HepG2 (cell line): ENCODE data around the gene RASA2. TPM values are rescaled to one million over a fixed set of nuclear protein-coding genes. Genes with fewer than 3 reads are reported as not detected.

Experiments
- ATF7-NPFF ChIP-seq: sonication (generic); formaldehyde crosslinking; IDR thresholded peaks from 2 replicates; pipeline ENCODE4 v1.8.1; 2023; ENCODE audit warnings: mild to moderate bottlenecking, low read depth, missing genetic modification reagents, moderate library complexity
- CCDC6 ChIP-seq: sonication (generic); formaldehyde crosslinking; IDR thresholded peaks from 2 replicates; pipeline ENCODE4 v1.8.1; 2022; ENCODE audit warnings: mild to moderate bottlenecking, missing genetic modification reagents, moderate library complexity
- DRAP1 ChIP-seq: IDR thresholded peaks from 2 replicates; pipeline ENCODE4 v1.6.1; 2016; ENCODE audit warnings: missing genetic modification reagents, missing compliant biosample characterization
- FOXA1 ChIP-seq, 2 experiments: fragments of 450-650 bp in 1 of 2; sonication (generic) in 1 of 2; formaldehyde crosslinking in 1 of 2; IDR thresholded peaks; 2 replicates each; pipeline versions ENCODE4 v1.4.0 to v1.6.1; 2016 to 2020; ENCODE audit warnings: missing genetic modification reagents in 1 of 2
- HINFP ChIP-seq: sonication (generic); formaldehyde crosslinking; IDR thresholded peaks from 2 replicates; pipeline ENCODE4 v1.4.0; 2020; ENCODE audit warnings: low read depth, mild to moderate bottlenecking, missing genetic modification reagents
- HNRNPK ChIP-seq: fragments of 200-400 bp; formaldehyde crosslinking; IDR thresholded peaks from 2 replicates; pipeline ENCODE4 v1.6.1; 2018; ENCODE audit warnings: low read length, low read depth, moderate library complexity, mild to moderate bottlenecking; ENCODE audit not compliant: poor library complexity, severe bottlenecking
- JUNB ChIP-seq: sonication (generic); formaldehyde crosslinking; IDR thresholded peaks from 2 replicates; pipeline ENCODE4 v1.8.0; 2022; ENCODE audit warnings: missing genetic modification reagents, mild to moderate bottlenecking, borderline replicate concordance
- MBD4 ChIP-seq: IDR thresholded peaks from 2 replicates; pipeline ENCODE4 v1.6.1; 2012; ENCODE audit warnings: low read length, inconsistent platforms, borderline replicate concordance
- PHF8 ChIP-seq: sonication (generic); formaldehyde crosslinking; IDR thresholded peaks from 2 replicates; pipeline ENCODE4 v1.5.0; 2020; ENCODE audit warnings: missing genetic modification reagents
- POLR2AphosphoS5 ChIP-seq: IDR thresholded peaks from 2 replicates; pipeline ENCODE4 v1.6.1; 2012; ENCODE audit warnings: low read depth, low read length
- RBFOX2 ChIP-seq: fragments of 200-400 bp; formaldehyde crosslinking; IDR thresholded peaks from 2 replicates; pipeline ENCODE4 v1.6.1; 2017; ENCODE audit warnings: low read depth, mild to moderate bottlenecking, low read length
- SNRNP70 ChIP-seq: fragments of 200-400 bp; formaldehyde crosslinking; IDR thresholded peaks from 2 replicates; pipeline ENCODE4 v1.6.1; 2017; ENCODE audit warnings: mild to moderate bottlenecking, low read depth, low read length, moderate library complexity
- SP4 ChIP-seq: sonication (generic); formaldehyde crosslinking; IDR thresholded peaks from 2 replicates; pipeline ENCODE4 v1.8.1; 2023; ENCODE audit warnings: mild to moderate bottlenecking, missing genetic modification reagents
- TAF1 ChIP-seq: sonication (generic); formaldehyde crosslinking; IDR thresholded peaks from 2 replicates; pipeline ENCODE4 v1.4.0; 2020; ENCODE audit warnings: missing genetic modification reagents
- XRCC5 ChIP-seq: fragments of 200-400 bp; formaldehyde crosslinking; optimal IDR thresholded peaks from 2 replicates; pipeline ENCODE3; 2017; ENCODE audit warnings: mild to moderate bottlenecking, low read length
- ZBTB4 ChIP-seq: sonication (generic); formaldehyde crosslinking; IDR thresholded peaks from 2 replicates; pipeline ENCODE4 v1.4.0; 2020; ENCODE audit warnings: missing genetic modification reagents, mild to moderate bottlenecking, borderline replicate concordance
- ZNF24 ChIP-seq: fragments of 450-650 bp; IDR thresholded peaks from 2 replicates; pipeline ENCODE4 v1.6.1; 2017; ENCODE audit warnings: antibody characterized with exemption, mild to moderate bottlenecking
- ZNF563 ChIP-seq: sonication (generic); formaldehyde crosslinking; IDR thresholded peaks from 2 replicates; pipeline ENCODE4 v1.8.0; 2022; ENCODE audit warnings: mild to moderate bottlenecking, moderate library complexity, missing genetic modification reagents
- ZNF589 ChIP-seq: sonication (generic); formaldehyde crosslinking; conservative IDR thresholded peaks from 2 replicates; pipeline ENCODE4 v1.8.0; 2022; ENCODE audit warnings: mild to moderate bottlenecking, moderate library complexity, missing genetic modification reagents
- ZSCAN25 ChIP-seq: sonication (generic); formaldehyde crosslinking; IDR thresholded peaks from 2 replicates; pipeline ENCODE4 v1.8.0; 2022; ENCODE audit warnings: mild to moderate bottlenecking, missing genetic modification reagents
- ZXDC ChIP-seq: sonication (generic); formaldehyde crosslinking; IDR thresholded peaks from 2 replicates; pipeline ENCODE4 v1.5.0; 2020; ENCODE audit warnings: mild to moderate bottlenecking, missing genetic modification reagents
- polyA plus RNA-seq, 8 experiments: library from polyadenylated mRNA; depleted of rRNA in 3 of 8; stranded (reverse) in 7 of 8; unstranded in 1 of 8; fragments of >200 nt; fragmentation: Illumina TruSeq in 4 of 8; extraction: Trizol in 4 of 8; gene quantifications; 2 replicates each; pipeline versions ENCODE4 v1.2.1 to v1.2.3, GENCODE V29; 2011 to 2016; ENCODE audit warnings: low read depth in 4 of 8, missing spikeins in 1 of 8, mixed read lengths in 1 of 8; ENCODE audit not compliant: insufficient read depth in 1 of 8
- total RNA-seq, 5 experiments: library from RNA; depleted of rRNA; stranded (reverse); fragments of >200 nt; fragmentation: Illumina TruSeq; extraction: Trizol; gene quantifications; 2 replicates each; pipeline ENCODE4 v1.2.3, GENCODE V29; 2016; ENCODE audit warnings: low read depth in 1 of 5

The RASA2 gene
- total and polyA plus RNA-seq, 2 of the 13 experiments (the other 11 are each of a cell fraction or from before 2014, with no cell fraction given) = 5.4 to 8.5 TPM

GRCh38 chr3:141486746-141487520, at the start of gene RASA2 (continued):
- peak; percentile 76; the same call in 1 of the 2 replicates for TF ChIP-seq RBFOX2
- peak; percentile 56 for TF ChIP-seq POLR2AphosphoS5
- TF ChIP-seq FOXA1 (IDR thresholded peaks at IDR 0.05) = no peak
- TF ChIP-seq FOXA1 (CRISPR knock-in tag; IDR thresholded peaks at IDR 0.05) = no peak
- peak; percentile 88 for TF ChIP-seq HNRNPK
- TF ChIP-seq SP4 (CRISPR knock-in tag) = peak; percentile 27; the same call in 1 of the 2 replicates
- TF ChIP-seq ZNF589 (CRISPR knock-in tag) = 0 out of 2 replicates have a peak, but pooled peaks have one; percentile 58
- no peak for TF ChIP-seq MBD4
- TF ChIP-seq ZNF563 = peak; percentile 37; the same call in 1 of the 2 replicates
- TF ChIP-seq HINFP (CRISPR knock-in tag) = peak; percentile 15; the same call in 1 of the 2 replicates
- no peak for TF ChIP-seq ZNF24
- TF ChIP-seq JUNB (CRISPR knock-in tag) = 0 out of 2 replicates have a peak, but pooled peaks have one; percentile 43
- TF ChIP-seq CCDC6 (CRISPR knock-in tag) = peak; percentile 31; the same call in 1 of the 2 replicates
- no peak for TF ChIP-seq DRAP1
- TF ChIP-seq XRCC5 = peak; percentile 6
- TF ChIP-seq PHF8 (CRISPR knock-in tag) = peak; percentile 76
- 0 out of 2 replicates have a peak, but pooled peaks have one; percentile 62 for TF ChIP-seq ZXDC (CRISPR knock-in tag)
- peak; percentile 43 for TF ChIP-seq TAF1 (CRISPR knock-in tag)
- peak; percentile 66 for TF ChIP-seq ZSCAN25
- no peak for TF ChIP-seq SNRNP70
- TF ChIP-seq ATF7-NPFF (CRISPR knock-in tag) = peak; percentile 62; the same call in 1 of the 2 replicates
- TF ChIP-seq ZBTB4 (CRISPR knock-in tag) = no peak
